WTC11 (cell line): ENCODE results near the gene CNTN1. TPM values are rescaled to one million over a fixed set of nuclear protein-coding genes. Genes with fewer than 3 reads are reported as not detected.

Source experiments
- ATAC-seq: fragments of 200-7000 bp; cut with Tn5 transposase; 2 replicates; pipeline ENCODE4 v1.10.0; 2021; ENCODE audit warnings: mild to moderate bottlenecking, moderate library complexity
- CTCF ChIA-PET: fragments of 300-600 bp; sonication (Branson Sonifier 250); formaldehyde crosslinking; loops from one replicate; lab custom pipeline; 2021; ENCODE audit warnings: antibody characterized with exemption; lab: Charles Lee
- POLR2A ChIA-PET: fragments of 350-600 bp; sonication (Branson Sonifier 250); formaldehyde crosslinking; loops from one replicate; lab custom pipeline; 2021; ENCODE audit warnings: antibody characterized with exemption; lab: Charles Lee
- DNase-seq: peaks from one replicate; pipeline ENCODE4 v3.0.0; 2021; ENCODE audit warnings: low spot score
- H3K27ac Mint-ChIP-seq: 2 replicates; pipeline ENCODE4 v1.8.0; 2021; ENCODE audit warnings: mixed read lengths
- H3K27me3 Mint-ChIP-seq: 2 replicates; pipeline ENCODE4 v1.8.0; 2021; ENCODE audit warnings: low read depth, mild to moderate bottlenecking, moderate library complexity, mixed read lengths
- H3K36me3 Mint-ChIP-seq: 2 replicates; pipeline ENCODE4 v1.8.0; 2021; ENCODE audit warnings: mixed read lengths
- H3K4me1 Mint-ChIP-seq: 2 replicates; pipeline ENCODE4 v1.8.0; 2022; ENCODE audit warnings: mixed read lengths
- H3K4me3 Mint-ChIP-seq: 2 replicates; pipeline ENCODE4 v1.8.0; 2021; ENCODE audit warnings: mild to moderate bottlenecking, moderate library complexity, mixed read lengths
- H3K9me3 Mint-ChIP-seq: 2 replicates; pipeline ENCODE4 v1.8.0; 2021; ENCODE audit warnings: mixed read lengths
- CBFB ChIP-seq: sonication (generic); formaldehyde crosslinking; IDR thresholded peaks from 2 replicates; pipeline ENCODE4 v1.8.1; 2022; ENCODE audit warnings: mild to moderate bottlenecking, low read depth, missing genetic modification reagents
- CREB1 ChIP-seq: sonication (generic); formaldehyde crosslinking; IDR thresholded peaks from 2 replicates; pipeline ENCODE4 v1.8.0; 2023; ENCODE audit warnings: mild to moderate bottlenecking, missing genetic modification reagents
- ESRRA ChIP-seq: sonication (generic); formaldehyde crosslinking; IDR thresholded peaks from 2 replicates; pipeline ENCODE4 v1.8.1; 2022; ENCODE audit warnings: mild to moderate bottlenecking, missing genetic modification reagents, borderline replicate concordance
- FOXK1 ChIP-seq: sonication (generic); formaldehyde crosslinking; IDR thresholded peaks from 2 replicates; pipeline ENCODE4 v1.8.0; 2022; ENCODE audit warnings: mild to moderate bottlenecking, moderate library complexity, missing genetic modification reagents
- FOXP1 ChIP-seq: sonication (generic); formaldehyde crosslinking; IDR thresholded peaks from 2 replicates; pipeline ENCODE4 v1.8.0; 2022; ENCODE audit warnings: missing genetic modification reagents, mild to moderate bottlenecking, moderate library complexity, borderline replicate concordance
- HMGA2 ChIP-seq: fragments of 250-450 bp; sonication (Bioruptor Pico); IDR thresholded peaks from 2 replicates; pipeline ENCODE4 v1.4.0; 2021; ENCODE audit warnings: mild to moderate bottlenecking, moderate library complexity
- MXD4 ChIP-seq: fragments of 250-450 bp; sonication (Bioruptor Pico); IDR thresholded peaks from 2 replicates; pipeline ENCODE4 v1.8.0; 2021; ENCODE audit warnings: mild to moderate bottlenecking, moderate library complexity, borderline replicate concordance
- NFYB ChIP-seq: sonication (generic); formaldehyde crosslinking; conservative IDR thresholded peaks from 2 replicates; pipeline ENCODE4 v1.8.0; 2022; ENCODE audit warnings: low read depth, missing genetic modification reagents
- NR1H2 ChIP-seq: sonication (generic); formaldehyde crosslinking; IDR thresholded peaks from 2 replicates; pipeline ENCODE4 v1.9.0; 2021; ENCODE audit warnings: mild to moderate bottlenecking, moderate library complexity, missing genetic modification reagents
- PRDM15 ChIP-seq: sonication (generic); formaldehyde crosslinking; IDR thresholded peaks from 2 replicates; pipeline ENCODE4 v1.8.0; 2022; ENCODE audit warnings: missing genetic modification reagents
- PREB ChIP-seq: sonication (generic); formaldehyde crosslinking; IDR thresholded peaks from 2 replicates; pipeline ENCODE4 v1.8.1; 2022; ENCODE audit warnings: mild to moderate bottlenecking, missing genetic modification reagents, moderate library complexity, borderline replicate concordance
- TCF7 ChIP-seq: sonication (generic); formaldehyde crosslinking; IDR thresholded peaks from 2 replicates; pipeline ENCODE4 v1.8.0; 2022; ENCODE audit warnings: mild to moderate bottlenecking, low read depth, missing genetic modification reagents, moderate library complexity
- TEAD1 ChIP-seq: sonication (generic); formaldehyde crosslinking; IDR thresholded peaks from 2 replicates; pipeline ENCODE4 v1.8.0; 2022; ENCODE audit warnings: mild to moderate bottlenecking, missing genetic modification reagents
- ZNF423 ChIP-seq: fragments of 250-450 bp; sonication (Bioruptor Pico); IDR thresholded peaks from 2 replicates; pipeline ENCODE4 v2.1.2; 2022; ENCODE audit warnings: mild to moderate bottlenecking, moderate library complexity
- total RNA-seq: library from RNA; stranded (reverse); gene quantifications from 3 replicates; pipeline ENCODE4 v1.2.3, GENCODE V29; 2021
- TF ChIP-seq, protein P1 (sequence below): fragments of 250-450 bp; sonication (Bioruptor Pico); IDR thresholded peaks from 2 replicates; pipeline ENCODE4 v1.9.0; 2021; ENCODE audit warnings: mild to moderate bottlenecking
- TF ChIP-seq, protein P2 (sequence below): fragments of 250-450 bp; sonication (Bioruptor Pico); IDR thresholded peaks from 2 replicates; pipeline ENCODE4 v1.9.0; 2021; ENCODE audit warnings: mild to moderate bottlenecking
- TF ChIP-seq, protein P3 (sequence below): sonication (generic); formaldehyde crosslinking; IDR thresholded peaks from 2 replicates; pipeline ENCODE4 v1.8.1; 2023; ENCODE audit warnings: mild to moderate bottlenecking, moderate library complexity, missing genetic modification reagents
- TF ChIP-seq, protein P4 (sequence below): sonication (generic); formaldehyde crosslinking; IDR thresholded peaks from 2 replicates; pipeline ENCODE4 v1.8.1; 2023; ENCODE audit warnings: mild to moderate bottlenecking, missing genetic modification reagents, borderline replicate concordance

CNTN1 gene
- total RNA-seq, 1 experiment from 2014 or later: 16.9 TPM

- CTCF ChIA-PET: no interaction called here
- Mint-ChIP-seq H3K4me3 (no peak overlapping the region), H3K36me3 (no peaks in the 10 kb centered on the region), H3K27ac (no peak overlapping the region), H3K4me1 (peaks cover 6% of the 10 kb centered on the region)
- DNase-seq (no peak), ATAC-seq (no peak)
- no peak for TF ChIP-seq FOXP1 (CRISPR knock-in tag)
- TF ChIP-seq FOXK1: no peak
- no peak for TF ChIP-seq PRDM15 (CRISPR knock-in tag)
- TF ChIP-seq, all 79 proteins: peak for 0
- H3K27me3 Mint-ChIP-seq: no peaks in the 10 kb centered on the region
- no peaks in the 10 kb centered on the region for H3K9me3 Mint-ChIP-seq
- POLR2A ChIA-PET: no interaction called here
Measured at GRCh38 chr12:41061192-41061591, 369.0 kb downstream of the CNTN1 start.

- TF ChIP-seq PREB (CRISPR knock-in tag): no peak
- TF ChIP-seq, protein P1, sequence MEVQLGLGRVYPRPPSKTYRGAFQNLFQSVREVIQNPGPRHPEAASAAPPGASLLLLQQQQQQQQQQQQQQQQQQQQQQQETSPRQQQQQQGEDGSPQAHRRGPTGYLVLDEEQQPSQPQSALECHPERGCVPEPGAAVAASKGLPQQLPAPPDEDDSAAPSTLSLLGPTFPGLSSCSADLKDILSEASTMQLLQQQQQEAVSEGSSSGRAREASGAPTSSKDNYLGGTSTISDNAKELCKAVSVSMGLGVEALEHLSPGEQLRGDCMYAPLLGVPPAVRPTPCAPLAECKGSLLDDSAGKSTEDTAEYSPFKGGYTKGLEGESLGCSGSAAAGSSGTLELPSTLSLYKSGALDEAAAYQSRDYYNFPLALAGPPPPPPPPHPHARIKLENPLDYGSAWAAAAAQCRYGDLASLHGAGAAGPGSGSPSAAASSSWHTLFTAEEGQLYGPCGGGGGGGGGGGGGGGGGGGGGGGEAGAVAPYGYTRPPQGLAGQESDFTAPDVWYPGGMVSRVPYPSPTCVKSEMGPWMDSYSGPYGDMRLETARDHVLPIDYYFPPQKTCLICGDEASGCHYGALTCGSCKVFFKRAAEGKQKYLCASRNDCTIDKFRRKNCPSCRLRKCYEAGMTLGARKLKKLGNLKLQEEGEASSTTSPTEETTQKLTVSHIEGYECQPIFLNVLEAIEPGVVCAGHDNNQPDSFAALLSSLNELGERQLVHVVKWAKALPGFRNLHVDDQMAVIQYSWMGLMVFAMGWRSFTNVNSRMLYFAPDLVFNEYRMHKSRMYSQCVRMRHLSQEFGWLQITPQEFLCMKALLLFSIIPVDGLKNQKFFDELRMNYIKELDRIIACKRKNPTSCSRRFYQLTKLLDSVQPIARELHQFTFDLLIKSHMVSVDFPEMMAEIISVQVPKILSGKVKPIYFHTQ: no peak
- TF ChIP-seq CBFB (CRISPR knock-in tag): no peak
- no peak for TF ChIP-seq CREB1 (CRISPR knock-in tag)
- TF ChIP-seq TCF7: no peak
- no peak for TF ChIP-seq MXD4 (CRISPR knock-in tag)
- TF ChIP-seq NFYB (CRISPR knock-in tag): no peak
- no peak for TF ChIP-seq ESRRA (CRISPR knock-in tag)
- Mint-ChIP-seq H3K36me3 (no peaks in the 10 kb centered on the region), H3K4me1 (peaks cover 9% of the 10 kb centered on the region), H3K27ac (no peak overlapping the region), H3K9me3 (no peaks in the 10 kb centered on the region), H3K4me3 (no peak overlapping the region), H3K27me3 (no peaks in the 10 kb centered on the region)
- CTCF ChIA-PET: no interaction called here
- ATAC-seq (no peak), DNase-seq (no peak)
- POLR2A ChIA-PET: interaction anchor here (0.6 kb wide), 1 partner anchor 43 kb away, joined by 3 read pairs; no protein-coding TSS in a partner anchor
Measured at GRCh38 chr12:41064411-41064810, 372.2 kb downstream of the CNTN1 start.

GRCh38 chr12:41067941-41068645 lies 375.9 kb downstream of the CNTN1 start:
- no peak overlapping the region for H3K4me3 Mint-ChIP-seq
- H3K36me3 Mint-ChIP-seq: no peaks in the 10 kb centered on the region
- H3K4me1 Mint-ChIP-seq: peaks cover 3% of the 10 kb centered on the region
- no peaks in the 10 kb centered on the region for H3K27me3 Mint-ChIP-seq
- no peak overlapping the region for H3K27ac Mint-ChIP-seq
- ChIA-PET CTCF (interaction anchor here (0.6 to 1.1 kb wide), 2 partner anchors 12 to 98 kb away, joined by 3 read pairs; no protein-coding TSS in a partner anchor), POLR2A (no interaction called here)
- no peaks in the 10 kb centered on the region for H3K9me3 Mint-ChIP-seq
- DNase-seq (no peak), ATAC-seq (no peak)
- TF ChIP-seq TEAD1 (CRISPR knock-in tag): no peak
- TF ChIP-seq, protein P2, sequence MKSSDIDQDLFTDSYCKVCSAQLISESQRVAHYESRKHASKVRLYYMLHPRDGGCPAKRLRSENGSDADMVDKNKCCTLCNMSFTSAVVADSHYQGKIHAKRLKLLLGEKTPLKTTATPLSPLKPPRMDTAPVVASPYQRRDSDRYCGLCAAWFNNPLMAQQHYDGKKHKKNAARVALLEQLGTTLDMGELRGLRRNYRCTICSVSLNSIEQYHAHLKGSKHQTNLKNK (CRISPR knock-in tag): no peak
- no peak for TF ChIP-seq NR1H2 (CRISPR knock-in tag)
- TF ChIP-seq, protein P3, sequence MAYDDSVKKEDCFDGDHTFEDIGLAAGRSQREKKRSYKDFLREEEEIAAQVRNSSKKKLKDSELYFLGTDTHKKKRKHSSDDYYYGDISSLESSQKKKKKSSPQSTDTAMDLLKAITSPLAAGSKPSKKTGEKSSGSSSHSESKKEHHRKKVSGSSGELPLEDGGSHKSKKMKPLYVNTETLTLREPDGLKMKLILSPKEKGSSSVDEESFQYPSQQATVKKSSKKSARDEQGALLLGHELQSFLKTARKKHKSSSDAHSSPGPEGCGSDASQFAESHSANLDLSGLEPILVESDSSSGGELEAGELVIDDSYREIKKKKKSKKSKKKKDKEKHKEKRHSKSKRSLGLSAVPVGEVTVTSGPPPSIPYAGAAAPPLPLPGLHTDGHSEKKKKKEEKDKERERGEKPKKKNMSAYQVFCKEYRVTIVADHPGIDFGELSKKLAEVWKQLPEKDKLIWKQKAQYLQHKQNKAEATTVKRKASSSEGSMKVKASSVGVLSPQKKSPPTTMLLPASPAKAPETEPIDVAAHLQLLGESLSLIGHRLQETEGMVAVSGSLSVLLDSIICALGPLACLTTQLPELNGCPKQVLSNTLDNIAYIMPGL (CRISPR knock-in tag): no peak
- TF ChIP-seq ZNF423 (CRISPR knock-in tag): no peak
- TF ChIP-seq HMGA2 (CRISPR knock-in tag): no peak
- TF ChIP-seq, protein P4, sequence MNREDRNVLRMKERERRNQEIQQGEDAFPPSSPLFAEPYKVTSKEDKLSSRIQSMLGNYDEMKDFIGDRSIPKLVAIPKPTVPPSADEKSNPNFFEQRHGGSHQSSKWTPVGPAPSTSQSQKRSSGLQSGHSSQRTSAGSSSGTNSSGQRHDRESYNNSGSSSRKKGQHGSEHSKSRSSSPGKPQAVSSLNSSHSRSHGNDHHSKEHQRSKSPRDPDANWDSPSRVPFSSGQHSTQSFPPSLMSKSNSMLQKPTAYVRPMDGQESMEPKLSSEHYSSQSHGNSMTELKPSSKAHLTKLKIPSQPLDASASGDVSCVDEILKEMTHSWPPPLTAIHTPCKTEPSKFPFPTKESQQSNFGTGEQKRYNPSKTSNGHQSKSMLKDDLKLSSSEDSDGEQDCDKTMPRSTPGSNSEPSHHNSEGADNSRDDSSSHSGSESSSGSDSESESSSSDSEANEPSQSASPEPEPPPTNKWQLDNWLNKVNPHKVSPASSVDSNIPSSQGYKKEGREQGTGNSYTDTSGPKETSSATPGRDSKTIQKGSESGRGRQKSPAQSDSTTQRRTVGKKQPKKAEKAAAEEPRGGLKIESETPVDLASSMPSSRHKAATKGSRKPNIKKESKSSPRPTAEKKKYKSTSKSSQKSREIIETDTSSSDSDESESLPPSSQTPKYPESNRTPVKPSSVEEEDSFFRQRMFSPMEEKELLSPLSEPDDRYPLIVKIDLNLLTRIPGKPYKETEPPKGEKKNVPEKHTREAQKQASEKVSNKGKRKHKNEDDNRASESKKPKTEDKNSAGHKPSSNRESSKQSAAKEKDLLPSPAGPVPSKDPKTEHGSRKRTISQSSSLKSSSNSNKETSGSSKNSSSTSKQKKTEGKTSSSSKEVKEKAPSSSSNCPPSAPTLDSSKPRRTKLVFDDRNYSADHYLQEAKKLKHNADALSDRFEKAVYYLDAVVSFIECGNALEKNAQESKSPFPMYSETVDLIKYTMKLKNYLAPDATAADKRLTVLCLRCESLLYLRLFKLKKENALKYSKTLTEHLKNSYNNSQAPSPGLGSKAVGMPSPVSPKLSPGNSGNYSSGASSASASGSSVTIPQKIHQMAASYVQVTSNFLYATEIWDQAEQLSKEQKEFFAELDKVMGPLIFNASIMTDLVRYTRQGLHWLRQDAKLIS (CRISPR knock-in tag): no peak
